GM18508 (cell line): ENCODE results near the gene PDSS2.
"Not testable (repeated sequence)": the region's sequence is repeated elsewhere in the genome, so short reads cannot be mapped to it uniquely, and the experiment has no call there.

Experiments used
- ATAC-seq: cut with Tn5 transposase; IDR thresholded peaks from one replicate; pipeline ENCODE4 v1.9.1; 2021; ENCODE audit warnings: moderate number of reproducible peaks; ENCODE audit not compliant: insufficient read depth, unreplicated experiment

Gene PDSS2

DNA sequence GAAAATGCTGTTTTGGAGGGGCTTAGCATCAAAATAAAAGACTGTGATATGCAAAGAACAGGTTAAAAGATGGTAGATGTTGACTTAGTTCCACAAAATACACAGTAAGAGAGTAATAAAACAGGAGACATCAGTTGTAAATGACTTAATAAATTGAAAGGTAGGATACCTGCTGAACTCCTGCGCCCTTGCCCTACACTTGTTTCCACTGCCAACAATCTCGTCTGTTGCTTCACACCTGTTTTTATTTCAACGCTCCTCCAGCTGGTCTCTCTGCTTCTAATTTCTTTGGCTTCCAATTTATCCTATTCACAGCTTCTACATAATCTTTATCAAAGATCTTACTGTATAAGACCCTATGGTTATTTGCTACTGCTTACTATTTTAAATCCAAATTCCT lies 228.1 kb downstream of the PDSS2 start:
- ATAC-seq = no peak

GRCh38 chr6:107230448-107230847 lies 228.9 kb downstream of the PDSS2 start:
- ATAC-seq = no peak

- no peak for ATAC-seq
Measured at GRCh38 chr6:107230024-107230423, 229.3 kb downstream of the PDSS2 start.

DNA sequence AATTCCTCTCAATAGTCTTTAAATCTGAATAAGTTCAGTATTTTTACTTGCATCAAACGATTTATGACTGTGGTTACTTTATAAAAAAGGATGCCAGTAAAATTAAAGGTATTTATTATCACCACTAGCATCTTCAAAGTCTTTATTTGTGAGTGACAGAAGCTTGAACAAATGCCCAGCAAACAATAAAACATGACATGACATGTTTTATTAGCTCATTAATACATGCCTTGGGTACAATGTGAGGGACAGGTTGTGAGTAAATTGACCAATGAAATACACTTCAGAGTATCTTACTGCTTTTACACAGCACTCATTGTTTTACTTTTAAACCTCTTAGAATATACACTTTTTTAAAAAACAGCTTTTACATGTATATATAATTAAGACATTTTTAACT lies 230.6 kb downstream of the PDSS2 start:
- ATAC-seq = no peak

DNA sequence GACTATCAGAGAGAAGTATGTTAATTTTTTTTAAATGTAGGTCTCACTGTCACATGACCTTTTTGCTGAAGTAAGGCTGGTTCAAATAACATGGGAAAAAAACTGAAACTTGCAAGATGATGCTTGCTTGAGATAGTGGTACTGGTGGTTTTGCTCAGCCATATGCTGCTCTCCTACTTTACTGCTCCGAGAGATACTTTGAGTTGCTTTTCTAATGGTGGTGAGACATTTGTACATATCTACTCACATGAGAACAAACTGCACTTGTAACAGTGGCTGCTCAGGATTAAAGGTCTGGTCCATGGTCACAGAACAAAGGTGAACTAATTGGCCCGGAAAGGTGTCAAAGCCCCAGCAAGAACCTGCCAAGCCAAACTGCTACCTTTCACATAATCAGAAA lies 237.8 kb downstream of the PDSS2 start:
- no peak for ATAC-seq

DNA sequence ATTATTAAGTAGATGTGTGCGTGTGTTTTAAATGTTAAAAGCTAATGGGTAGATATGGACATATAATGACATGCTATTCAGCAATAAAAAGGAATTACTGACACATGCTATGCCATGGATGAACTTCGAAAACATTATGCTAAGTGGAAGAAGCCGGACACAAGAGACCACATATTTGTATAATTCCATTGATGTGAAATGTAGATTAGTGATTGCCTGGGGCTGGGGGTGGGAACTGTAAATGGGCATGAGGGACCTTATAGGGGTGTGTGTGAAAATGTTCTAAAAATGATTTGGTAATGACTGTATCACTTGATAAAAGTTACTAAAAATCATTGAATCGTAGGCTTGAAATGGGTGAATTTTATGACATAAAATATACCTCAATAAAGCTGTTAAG lies 239.5 kb downstream of the PDSS2 start:
- ATAC-seq = no peak

DNA sequence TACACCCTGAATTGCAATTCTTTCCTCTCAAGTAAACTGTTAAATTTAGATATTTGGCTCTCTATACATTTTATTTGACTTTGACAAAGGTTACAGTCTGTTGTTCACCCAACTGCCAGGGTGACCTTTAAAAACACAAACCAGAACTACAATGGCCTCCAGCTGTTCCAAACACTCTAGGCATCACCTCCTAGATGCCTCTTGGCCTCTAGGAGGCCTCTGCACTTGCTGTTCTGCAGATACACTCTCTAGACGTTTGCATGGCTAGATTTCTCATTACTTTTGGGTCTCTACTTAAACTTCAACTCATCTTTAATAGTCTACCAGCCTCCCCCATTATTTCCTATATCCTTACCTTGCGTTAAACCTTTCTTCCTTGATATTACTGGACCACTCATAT lies 241.2 kb downstream of the PDSS2 start:
- no peak for ATAC-seq

DNA sequence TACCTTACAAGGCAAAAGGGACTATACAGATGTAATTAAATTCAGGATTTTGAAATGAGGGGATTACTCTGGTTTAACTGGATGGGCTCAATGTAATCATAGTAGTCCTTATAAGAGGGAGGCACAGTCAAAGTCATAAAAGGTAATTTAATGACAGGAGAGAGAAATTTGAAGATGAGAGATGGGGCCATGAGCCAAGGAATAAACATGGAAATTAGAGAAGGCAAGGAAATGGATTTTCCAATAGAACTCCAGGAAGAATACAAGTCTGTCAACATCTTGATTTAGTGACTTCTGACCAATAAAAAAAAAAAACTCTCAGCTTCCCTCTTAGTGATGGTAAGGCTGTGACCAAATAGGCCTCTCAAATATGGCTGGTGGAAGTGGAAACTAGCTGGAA lies 242.1 kb downstream of the PDSS2 start:
- ATAC-seq = no peak

DNA sequence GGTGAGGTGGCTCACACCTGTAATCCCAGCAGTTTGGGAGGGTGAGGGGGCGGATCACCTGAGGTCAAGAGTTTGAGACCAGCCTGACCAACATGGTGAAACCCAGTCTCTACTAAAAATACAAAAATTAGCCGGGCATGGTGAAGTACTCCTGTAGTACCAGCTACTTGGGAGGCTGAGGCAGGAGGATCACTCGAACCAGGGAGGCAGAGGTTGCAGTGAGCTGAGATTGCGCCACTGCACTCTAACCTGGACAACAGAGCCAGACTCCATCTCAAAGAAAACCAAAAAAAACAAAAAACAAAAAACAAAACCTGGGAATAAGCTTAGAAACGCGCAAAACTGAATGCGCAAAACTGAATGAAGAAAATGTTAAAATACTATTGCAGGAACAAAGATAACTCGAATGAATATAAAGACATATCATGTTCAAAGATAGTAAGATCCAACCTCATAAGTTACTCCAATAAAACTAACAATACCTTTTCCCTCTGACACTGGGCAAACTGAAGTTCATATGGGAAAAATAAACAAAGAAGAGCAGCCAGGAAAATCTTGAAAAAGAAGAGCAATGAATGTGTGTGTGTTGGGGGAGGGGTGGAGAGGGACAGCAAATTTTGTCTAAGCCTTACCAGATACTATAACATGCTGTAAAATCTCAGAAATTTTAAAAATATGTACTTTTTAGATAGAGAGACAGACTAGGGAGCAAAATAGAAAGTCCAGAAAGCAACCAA lies 243.0 kb downstream of the PDSS2 start:
- no peak for ATAC-seq

GRCh38 chr6:107215334-107215733 lies 244.0 kb downstream of the PDSS2 start:
- ATAC-seq = no peak

- ATAC-seq = no peak
Measured at GRCh38 chr6:107214655-107215054, 244.7 kb downstream of the PDSS2 start.

- no peak for ATAC-seq
Measured at GRCh38 chr6:107209406-107210305, 249.7 kb downstream of the PDSS2 start.

- ATAC-seq = no peak
Measured at GRCh38 chr6:107207251-107207873, 252.0 kb downstream of the PDSS2 start.

GRCh38 chr6:107205058-107205998 lies 254.0 kb downstream of the PDSS2 start:
- ATAC-seq = no peak

- ATAC-seq = no peak
Measured at GRCh38 chr6:107202876-107203468, 256.4 kb downstream of the PDSS2 start.

GRCh38 chr6:107198631-107199416 lies 260.5 kb downstream of the PDSS2 start:
- no peak for ATAC-seq

- no peak for ATAC-seq
Measured at GRCh38 chr6:107196152-107196551, 263.2 kb downstream of the PDSS2 start.

DNA sequence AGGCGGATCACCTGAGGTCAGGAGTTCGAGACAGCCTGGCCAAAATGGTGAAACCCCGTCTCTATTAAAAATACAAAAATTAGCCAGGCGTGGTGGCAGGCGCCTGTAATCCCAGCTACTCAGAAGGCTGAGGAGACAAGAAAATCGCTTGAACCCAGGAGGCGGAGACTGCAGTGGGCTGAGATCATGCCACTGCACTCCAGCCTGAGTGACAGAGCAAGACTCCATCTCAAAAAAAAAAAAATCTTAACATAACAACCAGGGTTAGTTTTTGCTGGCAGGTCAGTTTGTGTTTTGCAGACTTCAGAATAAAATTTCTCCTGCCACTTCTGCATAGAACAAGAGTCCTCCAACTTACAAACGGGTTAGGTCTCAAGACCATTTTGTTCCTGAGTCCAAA lies 264.6 kb downstream of the PDSS2 start:
- ATAC-seq = not testable (repeated sequence)

- no peak for ATAC-seq
Measured at GRCh38 chr6:107192830-107193229, 266.5 kb downstream of the PDSS2 start.
